SK-N-SH treated with all-trans-retinoic acid at 6 μM for 48 hours (cell line): ENCODE results near the gene OR5C1.
"Not testable (repeated sequence)": the region's sequence is repeated elsewhere in the genome, so short reads cannot be mapped to it uniquely, and the experiment has no call there.

ENCODE experiments used
- ATAC-seq: fragments of 200-7000 bp; cut with Tn5 transposase; 3 replicates; pipeline ENCODE4 v1.9.1; 2020; ENCODE audit warnings: mild to moderate bottlenecking, moderate library complexity
- ARNTL ChIP-seq: fragments of 450-650 bp; formaldehyde crosslinking; IDR thresholded peaks from 2 replicates; pipeline ENCODE4 v1.5.0; 2020; ENCODE audit warnings: low read depth, mild to moderate bottlenecking, moderate library complexity, borderline replicate concordance
- BACH2 ChIP-seq: fragments of 250-450 bp; sonication (Bioruptor Pico); IDR thresholded peaks from 2 replicates; pipeline ENCODE4 v1.9.0; 2021; ENCODE audit warnings: mild to moderate bottlenecking, borderline replicate concordance
- CREB5 ChIP-seq: fragments of 250-450 bp; sonication (Bioruptor Pico); IDR thresholded peaks from 2 replicates; pipeline ENCODE4 v1.5.1; 2020; ENCODE audit warnings: low read depth, mild to moderate bottlenecking, moderate library complexity
- CSDC2 ChIP-seq: fragments of 250-450 bp; sonication (Bioruptor Pico); IDR thresholded peaks from 2 replicates; pipeline ENCODE4 v1.5.0; 2020; ENCODE audit warnings: mild to moderate bottlenecking, moderate library complexity
- ESRRG ChIP-seq: fragments of 250-450 bp; sonication (Bioruptor Pico); IDR thresholded peaks from 2 replicates; pipeline ENCODE4 v1.6.1; 2021; ENCODE audit warnings: mild to moderate bottlenecking
- GLIS3 ChIP-seq: fragments of 250-450 bp; sonication (Bioruptor Pico); IDR thresholded peaks from 2 replicates; pipeline ENCODE4 v1.5.0; 2020; ENCODE audit warnings: mild to moderate bottlenecking, moderate library complexity
- ISL1 ChIP-seq: fragments of 250-450 bp; sonication (Bioruptor Pico); IDR thresholded peaks from 2 replicates; pipeline ENCODE4 v2.1.2; 2022; ENCODE audit warnings: mild to moderate bottlenecking, moderate library complexity
- PPARA ChIP-seq: fragments of 250-450 bp; sonication (Bioruptor Pico); IDR thresholded peaks from 2 replicates; pipeline ENCODE4 v1.5.0; 2020; ENCODE audit warnings: mild to moderate bottlenecking, borderline replicate concordance
- RARB ChIP-seq: fragments of 250-450 bp; sonication (Bioruptor Pico); IDR thresholded peaks from 2 replicates; pipeline ENCODE4 v1.8.0; 2021; ENCODE audit warnings: mild to moderate bottlenecking, moderate library complexity
- SNAI2 ChIP-seq: fragments of 250-450 bp; sonication (Bioruptor Pico); IDR thresholded peaks from 2 replicates; pipeline ENCODE4 v1.5.0; 2020; ENCODE audit warnings: mild to moderate bottlenecking, moderate library complexity
- TCF4 ChIP-seq: fragments of 250-450 bp; sonication (Bioruptor Pico); IDR thresholded peaks from 2 replicates; pipeline ENCODE4 v1.8.0; 2021; ENCODE audit warnings: mild to moderate bottlenecking, moderate library complexity, borderline replicate concordance
- TOX ChIP-seq: fragments of 250-450 bp; sonication (Bioruptor Pico); IDR thresholded peaks from 2 replicates; pipeline ENCODE4 v1.8.0; 2021; ENCODE audit warnings: mild to moderate bottlenecking, moderate library complexity, borderline replicate concordance
- ZC3H10 ChIP-seq: fragments of 250-450 bp; sonication (Bioruptor Pico); IDR thresholded peaks from 2 replicates; pipeline ENCODE4 v1.5.1; 2021; ENCODE audit warnings: mild to moderate bottlenecking, moderate library complexity
- ZFP30 ChIP-seq: fragments of 450-650 bp; formaldehyde crosslinking; IDR thresholded peaks from 2 replicates; pipeline ENCODE4 v1.5.0; 2022; ENCODE audit warnings: mild to moderate bottlenecking, moderate library complexity
- ZNF565 ChIP-seq: fragments of 450-650 bp; formaldehyde crosslinking; conservative IDR thresholded peaks from 2 replicates; pipeline ENCODE4 v1.5.0; 2020; ENCODE audit warnings: low read depth, mild to moderate bottlenecking, moderate library complexity
- ZNF8 ChIP-seq: fragments of 450-650 bp; formaldehyde crosslinking; IDR thresholded peaks from 2 replicates; pipeline ENCODE4 v1.5.0; 2020; ENCODE audit warnings: mild to moderate bottlenecking, moderate library complexity
- TF ChIP-seq, protein P1 (sequence below): fragments of 250-450 bp; sonication (Bioruptor Pico); IDR thresholded peaks from 2 replicates; pipeline ENCODE4 v1.8.0; 2020; ENCODE audit warnings: mild to moderate bottlenecking, moderate library complexity, borderline replicate concordance
- TF ChIP-seq, protein P2 (sequence below): fragments of 250-450 bp; sonication (Bioruptor Pico); IDR thresholded peaks from 2 replicates; pipeline ENCODE4 v1.8.0; 2021; ENCODE audit warnings: low read depth, mild to moderate bottlenecking, moderate library complexity, borderline replicate concordance
- TF ChIP-seq, protein P3 (sequence below): fragments of 250-450 bp; sonication (Bioruptor Pico); IDR thresholded peaks from 2 replicates; pipeline ENCODE4 v1.5.1; 2021; ENCODE audit warnings: mild to moderate bottlenecking, moderate library complexity

The OR5C1 gene

GRCh38 chr9:122822938-122823337 is 34.2 kb downstream of the OR5C1 start (continued):
- TF ChIP-seq ZFP30 (CRISPR knock-in tag) (no peak), SNAI2 (CRISPR knock-in tag) (no peak), BACH2 (CRISPR knock-in tag) (no peak), ARNTL (CRISPR knock-in tag) (no peak), PPARA (no peak)

DNA sequence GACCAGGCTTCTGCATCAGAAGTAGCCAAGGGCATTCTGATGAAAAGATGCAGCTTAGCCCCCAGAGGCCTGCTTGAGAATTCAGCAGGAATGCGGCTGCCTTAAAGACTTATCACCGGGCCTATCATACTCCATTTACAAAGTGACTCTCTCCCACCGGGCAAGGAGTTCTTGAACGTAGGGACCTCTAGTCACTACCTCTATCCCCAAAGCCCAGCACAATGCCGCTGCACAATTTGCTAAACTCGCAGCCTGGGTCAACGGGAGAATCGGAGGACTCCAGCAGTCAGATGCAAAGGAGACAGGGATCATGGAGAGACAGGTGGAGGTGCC is 39.0 kb downstream of the OR5C1 start:
- peak; percentile 59 for ATAC-seq
- TF ChIP-seq ESRRG (CRISPR knock-in tag) (no peak), CSDC2 (CRISPR knock-in tag) (no peak), BACH2 (CRISPR knock-in tag) (no peak), ZC3H10 (no peak), ARNTL (CRISPR knock-in tag) (no peak), ZNF565 (no peak), GLIS3 (CRISPR knock-in tag) (no peak), RARB (CRISPR knock-in tag) (no peak), ZNF8 (CRISPR knock-in tag) (no peak), TCF4 (CRISPR knock-in tag) (no peak), SNAI2 (CRISPR knock-in tag) (no peak), TOX (CRISPR knock-in tag) (no peak), CREB5 (CRISPR knock-in tag) (no peak), ZFP30 (CRISPR knock-in tag) (no peak)
- TF ChIP-seq, protein P1, sequence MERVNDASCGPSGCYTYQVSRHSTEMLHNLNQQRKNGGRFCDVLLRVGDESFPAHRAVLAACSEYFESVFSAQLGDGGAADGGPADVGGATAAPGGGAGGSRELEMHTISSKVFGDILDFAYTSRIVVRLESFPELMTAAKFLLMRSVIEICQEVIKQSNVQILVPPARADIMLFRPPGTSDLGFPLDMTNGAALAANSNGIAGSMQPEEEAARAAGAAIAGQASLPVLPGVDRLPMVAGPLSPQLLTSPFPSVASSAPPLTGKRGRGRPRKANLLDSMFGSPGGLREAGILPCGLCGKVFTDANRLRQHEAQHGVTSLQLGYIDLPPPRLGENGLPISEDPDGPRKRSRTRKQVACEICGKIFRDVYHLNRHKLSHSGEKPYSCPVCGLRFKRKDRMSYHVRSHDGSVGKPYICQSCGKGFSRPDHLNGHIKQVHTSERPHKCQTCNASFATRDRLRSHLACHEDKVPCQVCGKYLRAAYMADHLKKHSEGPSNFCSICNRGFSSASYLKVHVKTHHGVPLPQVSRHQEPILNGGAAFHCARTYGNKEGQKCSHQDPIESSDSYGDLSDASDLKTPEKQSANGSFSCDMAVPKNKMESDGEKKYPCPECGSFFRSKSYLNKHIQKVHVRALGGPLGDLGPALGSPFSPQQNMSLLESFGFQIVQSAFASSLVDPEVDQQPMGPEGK (CRISPR knock-in tag), result no peak
- TF ChIP-seq, protein P2, sequence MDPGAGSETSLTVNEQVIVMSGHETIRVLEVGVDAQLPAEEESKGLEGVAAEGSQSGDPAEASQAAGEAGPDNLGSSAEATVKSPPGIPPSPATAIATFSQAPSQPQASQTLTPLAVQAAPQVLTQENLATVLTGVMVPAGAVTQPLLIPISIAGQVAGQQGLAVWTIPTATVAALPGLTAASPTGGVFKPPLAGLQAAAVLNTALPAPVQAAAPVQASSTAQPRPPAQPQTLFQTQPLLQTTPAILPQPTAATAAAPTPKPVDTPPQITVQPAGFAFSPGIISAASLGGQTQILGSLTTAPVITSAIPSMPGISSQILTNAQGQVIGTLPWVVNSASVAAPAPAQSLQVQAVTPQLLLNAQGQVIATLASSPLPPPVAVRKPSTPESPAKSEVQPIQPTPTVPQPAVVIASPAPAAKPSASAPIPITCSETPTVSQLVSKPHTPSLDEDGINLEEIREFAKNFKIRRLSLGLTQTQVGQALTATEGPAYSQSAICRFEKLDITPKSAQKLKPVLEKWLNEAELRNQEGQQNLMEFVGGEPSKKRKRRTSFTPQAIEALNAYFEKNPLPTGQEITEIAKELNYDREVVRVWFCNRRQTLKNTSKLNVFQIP (CRISPR knock-in tag), result no peak
- TF ChIP-seq, protein P3, sequence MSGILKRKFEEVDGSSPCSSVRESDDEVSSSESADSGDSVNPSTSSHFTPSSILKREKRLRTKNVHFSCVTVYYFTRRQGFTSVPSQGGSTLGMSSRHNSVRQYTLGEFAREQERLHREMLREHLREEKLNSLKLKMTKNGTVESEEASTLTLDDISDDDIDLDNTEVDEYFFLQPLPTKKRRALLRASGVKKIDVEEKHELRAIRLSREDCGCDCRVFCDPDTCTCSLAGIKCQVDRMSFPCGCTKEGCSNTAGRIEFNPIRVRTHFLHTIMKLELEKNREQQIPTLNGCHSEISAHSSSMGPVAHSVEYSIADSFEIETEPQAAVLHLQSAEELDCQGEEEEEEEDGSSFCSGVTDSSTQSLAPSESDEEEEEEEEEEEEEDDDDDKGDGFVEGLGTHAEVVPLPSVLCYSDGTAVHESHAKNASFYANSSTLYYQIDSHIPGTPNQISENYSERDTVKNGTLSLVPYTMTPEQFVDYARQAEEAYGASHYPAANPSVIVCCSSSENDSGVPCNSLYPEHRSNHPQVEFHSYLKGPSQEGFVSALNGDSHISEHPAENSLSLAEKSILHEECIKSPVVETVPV (CRISPR knock-in tag), result no peak
- TF ChIP-seq, all 23 proteins: peak for 0

GRCh38 chr9:122828965-122829284 is 40.2 kb downstream of the OR5C1 start:
- not testable (repeated sequence) for ATAC-seq

DNA sequence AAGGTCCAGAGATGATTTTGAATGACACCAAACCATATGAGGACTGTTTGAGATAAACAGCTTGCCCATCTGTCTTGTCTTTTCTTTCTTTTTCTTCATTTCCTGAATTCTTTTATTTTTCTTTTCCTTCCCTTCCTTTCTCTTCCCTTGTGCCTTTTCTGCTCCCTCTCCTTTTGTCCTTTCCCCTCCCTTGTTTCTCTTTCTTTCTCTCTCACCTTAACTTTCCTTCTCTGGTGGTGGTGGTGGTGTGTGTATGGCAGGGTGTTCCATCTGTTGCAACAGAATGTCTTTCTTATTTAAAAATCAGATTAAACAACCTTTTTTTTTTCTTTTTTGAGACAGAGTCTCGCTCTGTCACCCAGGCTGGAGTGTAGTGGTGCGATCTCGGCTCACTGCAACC is 43.5 kb downstream of the OR5C1 start:
- ATAC-seq, result no peak
- TF ChIP-seq ESRRG (CRISPR knock-in tag) (no peak), ZNF8 (CRISPR knock-in tag) (no peak), ZC3H10 (no peak), CSDC2 (CRISPR knock-in tag) (no peak), ZFP30 (CRISPR knock-in tag) (no peak), SNAI2 (CRISPR knock-in tag) (no peak), ISL1 (no peak), CREB5 (CRISPR knock-in tag) (no peak)
- TF ChIP-seq, protein P3 (CRISPR knock-in tag), result no peak
